ENCODE data around the gene MICALL2. TPM values are rescaled to one million over a fixed set of nuclear protein-coding genes. Genes with fewer than 3 reads are reported as not detected.

MICALL2 gene
- polyA plus RNA-seq, 1 donor from 2014 or later, result 12.8 TPM

DNA sequence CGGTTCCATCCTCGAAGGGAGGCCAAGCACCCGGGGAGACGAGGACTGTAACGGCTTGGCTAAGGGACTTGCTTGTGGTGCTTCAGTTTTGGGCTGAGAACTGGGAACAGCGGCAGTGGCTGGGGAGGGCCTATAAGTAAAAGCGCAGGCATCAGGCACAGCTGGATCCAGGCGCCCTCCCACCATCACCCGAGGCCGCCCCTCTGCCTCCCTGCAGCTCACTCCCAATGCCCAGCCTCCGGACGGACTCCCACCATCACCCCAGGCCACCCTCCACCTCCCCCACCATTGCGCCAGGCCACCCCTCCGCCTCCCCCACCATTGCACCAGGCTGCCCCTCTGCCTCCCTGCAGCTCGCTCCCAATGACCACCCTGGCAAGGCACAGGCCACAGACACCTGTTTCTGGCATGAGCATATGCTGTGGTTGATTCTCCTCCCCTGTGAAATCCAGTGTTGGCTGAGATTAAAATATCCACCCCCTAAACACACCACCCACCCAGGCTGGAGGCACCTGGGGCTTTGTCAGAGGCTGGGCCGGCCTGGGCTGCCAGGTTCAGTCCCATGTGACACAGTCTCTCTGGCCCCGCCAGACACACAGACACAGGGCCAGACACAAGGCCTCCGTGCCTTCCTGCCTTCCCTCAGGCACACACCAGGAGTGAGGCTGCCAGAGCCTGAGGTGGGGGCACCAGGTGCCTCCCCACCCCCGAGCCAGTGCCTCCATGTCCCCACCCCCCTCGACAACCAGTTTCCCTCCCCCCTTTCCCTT lies 16.7 kb downstream of the MICALL2 start:
- Histone ChIP-seq H3K27ac (ENCODE audit: low read length) (no peak overlapping the region), H3K4me3 (ENCODE audit: low read length) (no peak overlapping the region), H4K20me1 (ENCODE audit: insufficient read depth) (no peaks in the 10 kb centered on the region), H3K9me2 (ENCODE audit: insufficient read depth, low read length) (no peaks in the 10 kb centered on the region), H3K9me3 (ENCODE audit: low read length) (no peaks in the 10 kb centered on the region), H3K79me2 (replicated peaks; ENCODE audit: insufficient read depth, low read length) (no peaks in the 10 kb centered on the region), H3F3A (ENCODE audit: insufficient read depth, low read length, poor library complexity, severe bottlenecking) (no peaks in the 10 kb centered on the region), H3K27me3 (ENCODE audit: insufficient read depth, low read depth, low read length) (no peaks in the 10 kb centered on the region), H3K4me2 (ENCODE audit: low read length) (no peak overlapping the region), H3K9ac (ENCODE audit: low read length) (no peak overlapping the region), H3K36me3 (ENCODE audit: insufficient read depth, low read length) (no peaks in the 10 kb centered on the region), H2AFZ (ENCODE audit: low read depth, low read length) (no peak overlapping the region)
- TF ChIP-seq EZH2 (IDR thresholded peaks at IDR 0.05; ENCODE audit: borderline replicate concordance, insufficient read depth, low read length, poor library complexity, severe bottlenecking) (no peak), TAF1 (IDR thresholded peaks at IDR 0.05; ENCODE audit: low read depth) (no peak), REST (IDR thresholded peaks at IDR 0.05; ENCODE audit: borderline replicate concordance) (no peak), EP300 (conservative IDR thresholded peaks at IDR 0.05; ENCODE audit: poor library complexity, severe bottlenecking) (no peak), POLR2AphosphoS5 (IDR thresholded peaks at IDR 0.05) (no peak), MXI1 (conservative IDR thresholded peaks at IDR 0.05; ENCODE audit: poor library complexity, severe bottlenecking) (no peak), SMC3 (conservative IDR thresholded peaks at IDR 0.05; ENCODE audit: poor library complexity) (no peak), RAD21 (conservative IDR thresholded peaks at IDR 0.05) (no peak)
- TF ChIP-seq, protein P1, sequence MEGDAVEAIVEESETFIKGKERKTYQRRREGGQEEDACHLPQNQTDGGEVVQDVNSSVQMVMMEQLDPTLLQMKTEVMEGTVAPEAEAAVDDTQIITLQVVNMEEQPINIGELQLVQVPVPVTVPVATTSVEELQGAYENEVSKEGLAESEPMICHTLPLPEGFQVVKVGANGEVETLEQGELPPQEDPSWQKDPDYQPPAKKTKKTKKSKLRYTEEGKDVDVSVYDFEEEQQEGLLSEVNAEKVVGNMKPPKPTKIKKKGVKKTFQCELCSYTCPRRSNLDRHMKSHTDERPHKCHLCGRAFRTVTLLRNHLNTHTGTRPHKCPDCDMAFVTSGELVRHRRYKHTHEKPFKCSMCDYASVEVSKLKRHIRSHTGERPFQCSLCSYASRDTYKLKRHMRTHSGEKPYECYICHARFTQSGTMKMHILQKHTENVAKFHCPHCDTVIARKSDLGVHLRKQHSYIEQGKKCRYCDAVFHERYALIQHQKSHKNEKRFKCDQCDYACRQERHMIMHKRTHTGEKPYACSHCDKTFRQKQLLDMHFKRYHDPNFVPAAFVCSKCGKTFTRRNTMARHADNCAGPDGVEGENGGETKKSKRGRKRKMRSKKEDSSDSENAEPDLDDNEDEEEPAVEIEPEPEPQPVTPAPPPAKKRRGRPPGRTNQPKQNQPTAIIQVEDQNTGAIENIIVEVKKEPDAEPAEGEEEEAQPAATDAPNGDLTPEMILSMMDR (IDR thresholded peaks at IDR 0.05; ENCODE audit: poor library complexity, severe bottlenecking), result no peak

- no peak overlapping the region for H3K27ac ChIP-seq (ENCODE audit: low read length)
- H3K36me3 ChIP-seq (ENCODE audit: insufficient read depth, low read length), result no peaks in the 10 kb centered on the region
- no peak overlapping the region for H3K9ac ChIP-seq (ENCODE audit: low read length)
- no peaks in the 10 kb centered on the region for H3K9me3 ChIP-seq (ENCODE audit: low read length)
- TF ChIP-seq EZH2 (IDR thresholded peaks at IDR 0.05; ENCODE audit: borderline replicate concordance, insufficient read depth, low read length, poor library complexity, severe bottlenecking) (no peak), MXI1 (conservative IDR thresholded peaks at IDR 0.05; ENCODE audit: poor library complexity, severe bottlenecking) (no peak), REST (IDR thresholded peaks at IDR 0.05; ENCODE audit: borderline replicate concordance) (no peak), POLR2AphosphoS5 (IDR thresholded peaks at IDR 0.05) (no peak), EP300 (conservative IDR thresholded peaks at IDR 0.05; ENCODE audit: poor library complexity, severe bottlenecking) (no peak), RAD21 (conservative IDR thresholded peaks at IDR 0.05) (no peak)
- TF ChIP-seq, protein P1 (IDR thresholded peaks at IDR 0.05; ENCODE audit: poor library complexity, severe bottlenecking), result no peak
- H3K4me3 ChIP-seq (ENCODE audit: low read length), result no peak overlapping the region
- H3K4me2 ChIP-seq (ENCODE audit: low read length), result no peak overlapping the region
- H3K9me2 ChIP-seq (ENCODE audit: insufficient read depth, low read length), result no peaks in the 10 kb centered on the region
- H2AFZ ChIP-seq (ENCODE audit: low read depth, low read length), result no peak overlapping the region
- H4K20me1 ChIP-seq (ENCODE audit: insufficient read depth), result no peaks in the 10 kb centered on the region
- no peaks in the 10 kb centered on the region for H3K27me3 ChIP-seq (ENCODE audit: insufficient read depth, low read depth, low read length)
- no peaks in the 10 kb centered on the region for H3K79me2 ChIP-seq (replicated peaks; ENCODE audit: insufficient read depth, low read length)
- H3F3A ChIP-seq (ENCODE audit: insufficient read depth, low read length, poor library complexity, severe bottlenecking), result no peaks in the 10 kb centered on the region
These were observed 17.5 kb downstream of the MICALL2 start for GRCh38 chr7:1441615-1442354.

All from neural cell (in vitro differentiated cells).